Measurements from ENCODE around the gene SDCBP2.

The SDCBP2 gene

DNA sequence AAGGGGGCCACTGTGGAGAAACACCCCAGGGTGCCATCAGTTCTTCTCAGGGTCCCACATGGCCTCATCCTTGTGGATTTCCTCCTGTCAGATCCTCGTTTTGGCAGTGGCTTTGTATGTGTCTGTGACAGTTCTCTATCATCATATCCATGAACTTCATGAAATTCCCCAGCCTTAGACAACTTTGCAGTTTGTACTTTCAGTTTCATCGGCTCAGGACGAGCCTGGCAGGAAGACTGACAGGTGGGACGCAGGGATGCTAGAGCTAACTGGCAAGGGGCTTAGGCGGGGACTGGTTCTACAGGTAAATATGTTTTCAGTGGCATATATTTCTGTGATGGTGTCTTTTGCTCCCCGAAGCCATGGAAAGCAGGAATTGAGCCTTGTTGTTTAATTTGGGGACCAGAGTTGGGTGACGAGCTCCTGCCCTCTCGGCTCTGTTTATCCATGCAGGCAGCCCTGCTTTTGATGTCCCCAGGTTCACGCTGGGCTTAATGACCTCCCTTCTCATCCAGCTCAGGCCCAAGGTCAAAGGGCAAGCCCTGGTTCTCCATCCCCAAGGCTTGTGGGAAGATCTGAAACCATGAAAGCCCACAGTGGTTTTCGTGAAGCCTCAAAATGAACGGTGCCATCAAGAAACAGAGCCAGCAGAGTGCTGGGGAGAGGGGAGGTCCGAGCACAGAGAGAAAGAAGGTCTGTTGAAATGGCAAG is 11.2 kb downstream of the SDCBP2 start:
- no peak overlapping the region for H3K4me3 ChIP-seq
- DNase-seq (ENCODE audit: low spot score), result no peak
- H3K27ac ChIP-seq, result no peak overlapping the region
- TF ChIP-seq, protein P1, sequence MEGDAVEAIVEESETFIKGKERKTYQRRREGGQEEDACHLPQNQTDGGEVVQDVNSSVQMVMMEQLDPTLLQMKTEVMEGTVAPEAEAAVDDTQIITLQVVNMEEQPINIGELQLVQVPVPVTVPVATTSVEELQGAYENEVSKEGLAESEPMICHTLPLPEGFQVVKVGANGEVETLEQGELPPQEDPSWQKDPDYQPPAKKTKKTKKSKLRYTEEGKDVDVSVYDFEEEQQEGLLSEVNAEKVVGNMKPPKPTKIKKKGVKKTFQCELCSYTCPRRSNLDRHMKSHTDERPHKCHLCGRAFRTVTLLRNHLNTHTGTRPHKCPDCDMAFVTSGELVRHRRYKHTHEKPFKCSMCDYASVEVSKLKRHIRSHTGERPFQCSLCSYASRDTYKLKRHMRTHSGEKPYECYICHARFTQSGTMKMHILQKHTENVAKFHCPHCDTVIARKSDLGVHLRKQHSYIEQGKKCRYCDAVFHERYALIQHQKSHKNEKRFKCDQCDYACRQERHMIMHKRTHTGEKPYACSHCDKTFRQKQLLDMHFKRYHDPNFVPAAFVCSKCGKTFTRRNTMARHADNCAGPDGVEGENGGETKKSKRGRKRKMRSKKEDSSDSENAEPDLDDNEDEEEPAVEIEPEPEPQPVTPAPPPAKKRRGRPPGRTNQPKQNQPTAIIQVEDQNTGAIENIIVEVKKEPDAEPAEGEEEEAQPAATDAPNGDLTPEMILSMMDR (IDR thresholded peaks at IDR 0.05), result no peak

DNA sequence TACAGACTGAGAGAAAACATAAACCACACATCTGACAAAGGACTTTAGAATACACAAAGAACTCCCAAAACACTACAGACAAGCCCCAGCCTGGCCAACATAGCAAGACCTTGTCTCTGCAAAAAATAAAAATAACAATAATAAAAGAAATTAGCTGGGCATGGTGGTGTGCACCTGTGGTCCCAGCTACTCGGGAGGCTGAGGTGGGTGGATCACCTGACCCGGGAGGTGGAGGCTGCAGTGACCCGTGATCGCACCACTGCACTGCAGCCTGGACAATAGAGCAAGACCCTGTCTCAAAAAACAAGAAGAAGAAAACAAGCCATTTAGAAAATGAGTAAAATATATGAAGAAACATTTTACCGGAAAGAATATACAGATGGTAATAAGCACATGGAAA is 13.1 kb downstream of the SDCBP2 start:
- Histone ChIP-seq H3K27ac (no peak overlapping the region), H3K4me3 (no peak overlapping the region)
- DNase-seq (ENCODE audit: low spot score), result no peak
- TF ChIP-seq, protein P1 (IDR thresholded peaks at IDR 0.05), result no peak

DNA sequence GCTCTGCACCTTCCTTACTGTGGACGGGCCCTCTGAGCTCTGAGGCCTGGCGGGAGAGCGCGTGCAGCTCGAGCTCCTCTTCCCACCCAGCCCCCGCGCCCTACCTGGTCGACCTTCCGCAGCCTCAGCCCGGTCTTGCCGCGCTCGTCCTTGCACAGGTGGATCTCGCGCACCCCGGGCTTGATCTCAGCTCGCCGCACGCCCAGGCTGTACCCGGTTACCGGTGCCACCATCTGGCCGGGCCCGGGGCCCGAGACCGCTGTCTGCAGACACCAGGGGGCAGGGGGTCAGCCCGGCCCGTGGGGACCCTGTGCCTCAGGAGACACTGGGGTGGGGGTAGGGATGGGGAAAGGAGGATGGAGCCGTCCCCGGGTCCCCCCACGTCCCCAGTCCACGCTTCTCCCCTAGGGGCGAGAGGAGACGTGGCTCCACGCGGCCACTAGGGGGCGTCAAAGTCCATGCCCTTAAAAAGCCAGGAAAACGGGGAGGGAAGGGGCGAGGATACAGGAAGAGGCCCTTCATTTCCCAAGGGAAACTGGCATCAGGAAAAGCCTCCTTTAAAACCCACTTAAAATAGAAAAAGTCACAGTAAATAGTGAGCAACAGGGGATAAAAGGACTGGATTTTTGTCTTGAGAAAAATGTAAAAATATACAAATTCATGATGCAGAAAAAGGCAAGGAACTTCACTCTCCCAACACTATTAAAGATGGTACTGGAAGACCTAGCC is 15.5 kb downstream of the SDCBP2 start:
- peak; percentile 85 for DNase-seq (ENCODE audit: low spot score)

DNA sequence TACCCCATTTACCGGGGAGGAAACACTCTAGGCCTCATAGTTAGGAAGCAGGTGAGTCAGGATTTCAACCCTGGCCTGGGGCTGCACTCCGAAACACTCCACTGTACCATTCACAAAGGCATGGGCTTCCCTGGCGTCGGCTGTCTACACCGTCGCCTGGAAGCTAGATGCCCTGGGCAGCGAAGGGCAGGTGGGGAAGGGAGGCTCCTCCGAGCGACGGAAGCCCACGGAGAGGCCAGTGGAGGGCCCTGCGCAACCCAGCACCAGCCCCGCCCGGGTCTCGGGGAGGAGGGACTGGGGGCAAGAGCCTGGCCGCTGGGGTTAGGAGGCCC is 16.1 kb downstream of the SDCBP2 start:
- no peak for DNase-seq (ENCODE audit: low spot score)
- H3K4me3 ChIP-seq, result no peak overlapping the region
- TF ChIP-seq, protein P1 (IDR thresholded peaks at IDR 0.05), result no peak

More for the DNA sequence above, 15.5 kb downstream of the SDCBP2 start:
- Histone ChIP-seq H3K4me3 (peak overlapping the region; percentile 58), H3K27ac (no peak overlapping the region)
- TF ChIP-seq, protein P1 (IDR thresholded peaks at IDR 0.05), result peak; percentile 98

DNA sequence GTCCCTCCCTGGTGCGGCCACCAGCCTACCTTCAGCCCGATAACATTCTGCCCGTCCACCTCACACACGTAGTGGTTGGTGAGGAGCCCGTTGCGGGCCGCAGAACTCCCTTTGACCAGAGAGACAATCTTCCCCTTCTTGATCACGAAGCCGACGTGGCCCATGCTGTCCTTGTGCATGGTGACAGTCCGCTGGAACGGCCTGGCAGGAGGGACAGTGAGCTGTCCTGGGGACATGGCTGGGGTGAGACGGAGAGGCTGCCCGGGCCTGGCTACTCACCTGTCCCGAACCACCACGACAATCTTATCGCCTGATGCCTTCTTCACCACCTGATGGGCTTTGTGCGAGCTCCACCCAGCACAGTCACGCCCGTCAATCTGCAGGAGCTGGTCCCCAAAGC is 16.6 kb downstream of the SDCBP2 start:
- TF ChIP-seq, protein P1 (IDR thresholded peaks at IDR 0.05), result no peak
- DNase-seq (ENCODE audit: low spot score), result no peak

More for the DNA sequence above, 16.1 kb downstream of the SDCBP2 start:
- H3K27ac ChIP-seq, result no peak overlapping the region

DNA sequence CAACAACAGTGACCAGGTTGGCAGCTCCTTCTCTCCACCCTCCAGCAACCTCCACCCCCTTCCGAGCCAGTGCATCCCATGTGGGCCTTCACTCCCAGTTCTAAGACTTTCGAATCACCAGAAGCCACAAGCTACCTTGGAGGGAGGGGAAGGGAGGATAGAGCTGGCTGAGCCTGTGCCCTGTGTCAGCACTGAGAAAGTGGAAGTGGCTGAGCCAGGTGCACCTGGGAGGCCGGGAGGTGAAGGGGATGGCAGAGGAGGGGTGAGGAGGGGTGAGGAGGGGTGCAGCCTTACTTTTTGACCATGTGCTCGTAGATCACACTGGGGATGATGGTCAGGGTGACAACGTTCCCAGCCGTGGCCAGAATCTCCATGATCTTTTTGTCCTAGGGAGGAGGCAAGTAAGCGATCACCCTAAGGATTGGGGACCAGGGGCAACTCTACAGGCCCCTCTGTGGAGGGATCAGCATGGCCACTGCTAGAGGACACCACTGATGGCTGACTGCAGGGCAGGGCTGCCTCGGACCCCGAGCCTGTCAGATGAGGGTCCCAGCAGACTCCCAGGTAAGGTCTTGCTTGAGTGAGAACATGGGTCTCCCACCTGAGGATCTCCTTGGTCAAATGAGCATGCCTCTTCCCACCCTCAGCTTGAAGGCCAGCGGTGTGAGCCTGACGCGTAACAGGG is 18.3 kb downstream of the SDCBP2 start:
- TF ChIP-seq, protein P1 (IDR thresholded peaks at IDR 0.05), result no peak
- Histone ChIP-seq H3K4me3 (no peak overlapping the region), H3K27ac (no peak overlapping the region)
- DNase-seq (ENCODE audit: low spot score), result no peak

More for the DNA sequence above, 16.6 kb downstream of the SDCBP2 start:
- Histone ChIP-seq H3K27ac (no peak overlapping the region), H3K4me3 (no peak overlapping the region)
